Coronary artery (tissue), 2 donors: Measurements from ENCODE around the gene PKNOX2.

Experiments
- DNase-seq: peaks from one replicate; pipeline ENCODE4 v3.0.0-alpha.2; 2017; ENCODE audit warnings: low spot score
- H3K27ac ChIP-seq, 2 donors: fragments of 200-600 bp; sonication (generic); one replicate each; pipeline ENCODE4 v1.5.1; 2016 to 2019
- H3K4me3 ChIP-seq: fragments of 200-600 bp; sonication (generic); 2 replicates; pipeline ENCODE4 v1.5.1; 2016; ENCODE audit warnings: mild to moderate bottlenecking, moderate library complexity
- TF ChIP-seq, protein P1 (sequence below): fragments of 200-600 bp; sonication (generic); IDR thresholded peaks from one replicate; pipeline ENCODE4 v1.5.1; 2019; ENCODE audit warnings: antibody characterized with exemption

The PKNOX2 gene

DNA sequence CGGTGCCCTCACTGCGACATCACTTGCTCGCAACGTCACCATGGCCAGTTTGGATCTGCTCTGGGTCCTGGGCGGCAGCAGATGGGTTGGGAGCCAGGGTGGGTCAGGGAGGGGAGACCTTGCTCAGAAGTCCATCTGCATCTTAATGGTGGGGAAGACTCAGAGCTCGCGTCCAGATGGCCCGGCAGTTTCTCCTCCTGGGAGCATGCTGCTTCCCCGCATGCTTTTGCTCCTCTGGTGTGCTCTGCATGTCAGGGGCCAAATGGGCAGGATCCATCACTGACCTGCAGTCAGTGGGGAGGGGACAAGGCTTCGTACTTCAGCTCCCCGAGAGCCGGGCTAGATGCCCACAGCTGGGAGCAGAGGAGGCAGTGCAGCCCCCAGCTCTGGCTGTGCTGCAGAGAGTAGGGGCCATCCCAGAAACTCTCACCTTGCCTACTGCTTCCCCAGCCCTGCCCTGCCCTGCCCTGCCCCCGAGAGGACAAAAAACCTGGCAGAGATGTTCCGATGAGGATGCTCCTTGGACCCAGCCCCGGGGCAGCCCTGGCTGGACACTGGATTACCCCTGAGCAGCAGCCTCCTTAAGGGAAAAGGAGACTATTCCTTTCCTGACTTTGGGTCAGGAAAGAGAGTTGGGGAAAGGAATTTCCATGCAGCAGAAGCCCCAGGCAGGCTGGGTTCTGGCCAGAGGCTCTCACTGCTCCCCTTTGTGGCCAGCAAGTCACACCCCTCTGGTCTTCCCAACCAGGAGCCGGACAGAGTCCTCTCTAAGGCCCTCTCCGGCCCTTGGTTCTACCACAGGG, 149.9 kb downstream of the PKNOX2 start:
- TF ChIP-seq, protein P1, sequence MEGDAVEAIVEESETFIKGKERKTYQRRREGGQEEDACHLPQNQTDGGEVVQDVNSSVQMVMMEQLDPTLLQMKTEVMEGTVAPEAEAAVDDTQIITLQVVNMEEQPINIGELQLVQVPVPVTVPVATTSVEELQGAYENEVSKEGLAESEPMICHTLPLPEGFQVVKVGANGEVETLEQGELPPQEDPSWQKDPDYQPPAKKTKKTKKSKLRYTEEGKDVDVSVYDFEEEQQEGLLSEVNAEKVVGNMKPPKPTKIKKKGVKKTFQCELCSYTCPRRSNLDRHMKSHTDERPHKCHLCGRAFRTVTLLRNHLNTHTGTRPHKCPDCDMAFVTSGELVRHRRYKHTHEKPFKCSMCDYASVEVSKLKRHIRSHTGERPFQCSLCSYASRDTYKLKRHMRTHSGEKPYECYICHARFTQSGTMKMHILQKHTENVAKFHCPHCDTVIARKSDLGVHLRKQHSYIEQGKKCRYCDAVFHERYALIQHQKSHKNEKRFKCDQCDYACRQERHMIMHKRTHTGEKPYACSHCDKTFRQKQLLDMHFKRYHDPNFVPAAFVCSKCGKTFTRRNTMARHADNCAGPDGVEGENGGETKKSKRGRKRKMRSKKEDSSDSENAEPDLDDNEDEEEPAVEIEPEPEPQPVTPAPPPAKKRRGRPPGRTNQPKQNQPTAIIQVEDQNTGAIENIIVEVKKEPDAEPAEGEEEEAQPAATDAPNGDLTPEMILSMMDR, result no peak
- H3K4me3 ChIP-seq, result no peak overlapping the region
- DNase-seq, result no peak
- no peak overlapping the region for H3K27ac ChIP-seq

DNA sequence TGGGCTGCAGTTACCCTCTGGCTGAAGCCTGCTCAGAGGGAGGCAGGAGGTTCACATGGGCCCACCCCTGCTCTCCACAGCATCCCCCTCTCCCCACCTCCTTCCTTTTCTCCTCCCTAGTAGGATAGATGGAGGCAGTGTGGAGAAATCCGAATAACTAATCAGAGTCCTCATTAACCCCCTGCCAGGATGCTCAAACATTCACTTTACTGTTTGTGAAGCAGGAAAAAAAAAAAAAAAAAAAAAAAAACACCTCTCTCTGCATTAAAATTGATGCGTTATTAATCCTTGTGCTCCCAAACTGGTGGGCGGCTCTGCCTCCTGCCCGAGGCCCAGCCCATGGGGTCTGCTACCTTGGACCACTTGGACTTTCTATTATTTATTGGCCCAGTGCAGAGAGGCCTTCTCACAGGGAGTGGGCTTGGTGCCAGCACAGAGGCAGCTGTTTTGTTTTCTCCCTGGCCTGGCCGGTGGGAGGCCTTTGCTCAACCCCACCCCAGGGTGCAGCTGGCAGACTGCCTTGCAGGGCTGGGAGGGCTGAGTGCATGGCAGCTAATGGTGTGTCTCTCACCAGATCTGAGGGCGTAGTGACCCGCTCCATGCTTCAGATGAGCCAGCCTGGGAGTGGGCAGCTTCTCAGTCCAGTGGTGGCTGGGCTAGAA, 150.7 kb downstream of the PKNOX2 start:
- Histone ChIP-seq H3K27ac (peak overlapping the region in 1 of 2 donors; percentile 25), H3K4me3 (no peak overlapping the region)
- TF ChIP-seq, protein P1, result no peak
- no peak for DNase-seq

DNA sequence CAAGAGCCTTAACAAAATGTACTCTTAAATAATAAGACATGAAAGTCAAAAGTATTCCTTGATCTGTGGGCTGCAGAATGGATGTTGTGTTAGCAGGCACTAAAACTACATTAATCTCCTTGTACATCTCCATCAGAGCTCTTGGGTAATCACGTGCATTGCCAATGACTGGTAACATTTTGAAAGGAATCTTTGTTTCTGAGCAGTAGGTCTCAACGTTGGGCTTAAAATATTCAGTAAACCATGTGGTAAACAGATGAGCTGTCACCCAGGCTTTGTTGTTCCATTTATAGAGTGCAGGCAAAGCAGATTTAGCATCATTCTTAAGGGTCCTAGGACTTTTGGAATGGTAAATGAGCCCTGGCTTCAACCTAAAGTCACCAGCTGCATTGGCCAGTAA, 152.9 kb downstream of the PKNOX2 start:
- Histone ChIP-seq H3K27ac (no peak overlapping the region), H3K4me3 (no peak overlapping the region)
- TF ChIP-seq, protein P1, result no peak
- no peak for DNase-seq

DNA sequence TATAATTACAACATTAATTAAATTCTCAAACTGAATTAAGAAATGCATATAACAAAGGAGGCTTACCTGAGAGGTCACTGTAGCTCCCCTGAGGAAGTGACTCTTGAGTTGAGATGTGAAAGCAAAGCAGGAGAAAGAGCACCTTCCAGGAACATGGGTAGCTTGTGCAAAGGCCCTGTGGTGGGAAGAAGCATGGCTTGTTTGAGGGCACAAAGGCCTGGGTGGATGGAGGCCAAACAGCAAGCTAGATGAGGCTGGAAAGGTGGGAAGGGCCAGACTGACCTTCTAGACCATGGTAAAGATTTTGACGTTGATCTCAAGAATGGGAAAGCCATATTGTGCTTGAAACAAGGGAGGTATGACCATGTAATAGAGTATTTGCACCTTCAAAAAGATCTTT, 155.1 kb downstream of the PKNOX2 start:
- H3K27ac ChIP-seq, result no peak overlapping the region
- no peak overlapping the region for H3K4me3 ChIP-seq
- TF ChIP-seq, protein P1, result no peak

DNA sequence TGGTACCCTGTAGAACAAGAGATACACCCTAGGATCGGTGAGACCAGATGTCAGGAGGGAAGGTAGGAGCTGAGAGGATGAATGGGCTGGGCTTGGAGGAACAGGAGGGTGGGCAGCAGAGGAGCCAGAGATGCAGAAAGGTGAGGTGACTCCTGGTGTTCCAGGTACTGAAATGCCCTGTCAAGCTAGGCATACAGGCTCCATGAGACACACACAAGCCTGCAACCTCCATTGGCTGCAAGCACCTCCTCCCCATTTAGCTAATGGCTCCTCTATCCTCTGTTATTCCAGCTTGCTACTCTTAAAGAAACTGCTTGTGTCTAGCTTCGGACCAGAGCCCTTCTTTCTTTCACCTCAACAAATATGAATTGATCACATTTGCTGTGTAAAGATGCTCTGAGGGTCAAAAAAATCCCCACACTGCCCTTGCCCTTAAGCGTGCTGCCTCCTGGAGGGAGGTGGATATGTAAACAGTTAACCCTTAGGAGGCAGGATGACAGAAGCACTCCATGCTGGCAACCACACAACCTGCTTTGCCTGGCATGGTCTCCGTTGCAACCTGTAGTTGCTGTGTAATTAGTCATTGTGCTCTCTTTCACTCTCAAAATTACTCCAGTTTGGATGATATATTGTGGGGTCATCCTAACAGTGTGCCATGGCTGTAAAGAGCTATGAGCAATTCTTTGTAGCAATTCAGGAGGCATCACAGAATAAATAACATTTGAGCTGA, 156.0 kb downstream of the PKNOX2 start:
- TF ChIP-seq, protein P1, result no peak
- no peak overlapping the region for H3K4me3 ChIP-seq
- H3K27ac ChIP-seq, result no peak overlapping the region
- DNase-seq, result no peak

More for the DNA sequence above, 155.1 kb downstream of the PKNOX2 start:
- DNase-seq, result no peak

DNA sequence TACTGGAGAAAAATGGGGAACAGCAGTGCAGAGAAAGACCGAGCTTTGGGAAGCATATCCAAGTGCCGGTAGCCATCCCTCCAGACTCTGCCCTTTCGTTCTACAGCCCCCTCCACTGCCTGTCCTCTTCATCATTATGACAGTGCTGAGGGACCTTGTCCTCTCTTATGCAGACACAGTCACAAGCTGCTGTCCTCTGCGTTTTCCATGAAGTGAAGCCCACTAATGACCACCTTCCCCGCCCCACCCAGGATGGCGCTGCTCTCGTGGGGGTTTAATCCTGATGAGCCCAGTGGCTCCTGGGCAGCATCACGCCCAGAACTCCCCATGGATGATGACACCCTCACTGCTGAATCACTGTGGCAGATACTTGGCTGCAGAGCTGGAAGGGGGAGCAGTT, 157.7 kb downstream of the PKNOX2 start:
- peak; percentile 54 for DNase-seq
- H3K27ac ChIP-seq, result no peak overlapping the region
- TF ChIP-seq, protein P1, result no peak

More for the DNA sequence above, 157.7 kb downstream of the PKNOX2 start:
- H3K4me3 ChIP-seq, result no peak overlapping the region
